Fibroblast of skin of right quadriceps (primary cell): ENCODE measurements around the gene GJB5.
"Not testable (repeated sequence)": the region's sequence is repeated elsewhere in the genome, so short reads cannot be mapped to it uniquely, and the experiment has no call there.

Experiments used
- DNase-seq: peaks from one replicate; pipeline ENCODE4 v3.0.0-alpha.2; 2013

The GJB5 gene

GRCh38 chr1:34746101-34746500 is 8.7 kb upstream of the GJB5 start:
- no peak for DNase-seq

DNA sequence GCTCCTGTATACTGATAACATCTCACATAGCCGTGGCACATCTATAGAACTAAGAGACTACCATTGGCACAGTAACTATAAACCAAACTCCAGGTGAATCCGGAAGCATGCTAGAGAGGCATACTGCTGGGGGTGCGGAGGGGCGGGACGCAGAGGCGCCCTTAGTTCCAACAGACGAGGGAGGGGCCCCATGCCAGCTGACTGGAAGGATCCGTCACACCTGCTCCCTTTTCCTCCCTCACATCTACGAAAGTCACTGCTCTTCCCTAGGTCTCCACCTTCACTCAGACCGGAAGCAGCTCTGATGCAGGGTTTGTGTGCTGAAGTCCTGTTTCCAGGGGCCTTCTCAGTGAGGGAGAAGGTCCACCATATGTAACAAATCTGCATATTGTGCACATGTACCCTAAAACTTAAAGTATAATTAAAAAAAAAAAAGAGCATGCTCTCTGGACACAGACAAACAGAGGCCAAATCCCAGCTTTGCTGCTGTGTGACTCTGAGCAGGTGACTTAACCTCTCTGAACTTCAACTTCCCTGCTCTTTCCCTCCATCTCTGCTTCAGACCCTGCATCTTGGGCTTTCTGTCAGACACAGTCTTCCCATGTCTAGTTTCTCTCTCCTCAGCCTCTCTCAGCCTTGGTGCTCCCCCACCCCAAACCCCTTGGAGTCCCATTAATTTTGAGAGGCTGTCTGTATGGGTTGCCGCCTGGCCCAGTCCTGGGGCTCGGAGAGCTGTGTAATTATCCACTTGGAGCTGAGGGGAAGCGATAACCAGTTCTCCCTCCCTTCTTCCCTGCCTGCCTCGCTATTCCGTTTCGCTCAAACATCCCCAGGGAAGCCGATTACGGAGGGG is 7.8 kb upstream of the GJB5 start:
- DNase-seq, result no peak

DNA sequence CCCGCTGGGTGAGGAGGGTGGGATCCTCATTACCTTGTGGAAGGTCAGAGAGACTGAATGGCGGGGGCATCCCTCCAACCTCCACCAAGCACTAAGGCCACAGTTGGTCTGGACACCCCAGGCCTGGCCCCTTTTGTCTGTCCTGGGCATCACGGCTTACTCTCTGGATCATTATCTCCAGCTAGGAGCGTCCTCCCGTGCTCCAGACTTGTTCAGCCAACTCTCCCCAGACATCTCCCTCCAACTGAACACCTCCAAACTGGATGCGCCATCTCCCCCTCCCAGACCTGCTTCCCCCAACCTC is 7.3 kb upstream of the GJB5 start:
- DNase-seq, result no peak

DNA sequence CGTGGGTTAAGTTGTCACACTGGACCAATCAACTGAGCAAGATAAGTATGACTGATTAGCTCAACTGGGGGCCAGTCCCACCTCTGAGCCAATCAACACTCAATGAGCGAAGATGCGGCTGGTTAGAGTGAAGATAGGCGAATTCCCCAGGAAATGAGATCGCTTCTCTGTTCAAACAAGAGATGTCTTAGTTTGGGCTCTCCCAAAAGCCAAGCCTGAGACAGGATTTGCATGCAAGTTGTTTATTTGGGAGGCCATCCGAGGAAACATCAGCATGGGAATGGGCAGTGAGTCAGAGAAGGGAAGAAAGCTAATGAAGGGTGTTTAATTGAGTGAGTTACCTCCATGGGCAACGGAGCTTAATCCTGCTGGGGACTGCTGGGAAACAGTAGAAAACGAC is 4.9 kb upstream of the GJB5 start:
- no peak for DNase-seq

GRCh38 chr1:34750610-34751009 is 4.2 kb upstream of the GJB5 start:
- no peak for DNase-seq

DNA sequence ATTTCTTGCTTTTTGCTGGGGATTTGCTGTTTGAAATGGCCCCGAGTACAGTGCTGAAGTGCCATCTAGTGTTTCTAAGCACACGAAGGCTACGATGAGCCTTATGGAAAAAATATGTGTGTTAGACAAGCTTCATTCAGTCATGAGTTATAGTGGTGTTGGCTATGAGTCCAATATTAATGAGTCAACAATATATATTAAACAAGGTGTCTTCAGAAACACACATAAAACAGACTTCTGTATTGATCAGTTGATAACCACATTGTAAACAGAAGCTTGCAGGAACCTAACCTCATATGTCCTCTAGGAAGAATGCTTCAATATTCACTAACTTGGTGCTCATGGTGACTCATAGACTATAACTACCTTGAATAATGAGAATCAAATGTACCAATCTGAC is 1.7 kb upstream of the GJB5 start:
- DNase-seq, result no peak

GRCh38 chr1:34755961-34756360 is 1.1 kb downstream of the GJB5 start:
- DNase-seq, result no peak

GRCh38 chr1:34757386-34757785 is 2.5 kb downstream of the GJB5 start:
- no peak for DNase-seq

- DNase-seq, result no peak
Observed at GRCh38 chr1:34758751-34759150, 3.9 kb downstream of the GJB5 start.

DNA sequence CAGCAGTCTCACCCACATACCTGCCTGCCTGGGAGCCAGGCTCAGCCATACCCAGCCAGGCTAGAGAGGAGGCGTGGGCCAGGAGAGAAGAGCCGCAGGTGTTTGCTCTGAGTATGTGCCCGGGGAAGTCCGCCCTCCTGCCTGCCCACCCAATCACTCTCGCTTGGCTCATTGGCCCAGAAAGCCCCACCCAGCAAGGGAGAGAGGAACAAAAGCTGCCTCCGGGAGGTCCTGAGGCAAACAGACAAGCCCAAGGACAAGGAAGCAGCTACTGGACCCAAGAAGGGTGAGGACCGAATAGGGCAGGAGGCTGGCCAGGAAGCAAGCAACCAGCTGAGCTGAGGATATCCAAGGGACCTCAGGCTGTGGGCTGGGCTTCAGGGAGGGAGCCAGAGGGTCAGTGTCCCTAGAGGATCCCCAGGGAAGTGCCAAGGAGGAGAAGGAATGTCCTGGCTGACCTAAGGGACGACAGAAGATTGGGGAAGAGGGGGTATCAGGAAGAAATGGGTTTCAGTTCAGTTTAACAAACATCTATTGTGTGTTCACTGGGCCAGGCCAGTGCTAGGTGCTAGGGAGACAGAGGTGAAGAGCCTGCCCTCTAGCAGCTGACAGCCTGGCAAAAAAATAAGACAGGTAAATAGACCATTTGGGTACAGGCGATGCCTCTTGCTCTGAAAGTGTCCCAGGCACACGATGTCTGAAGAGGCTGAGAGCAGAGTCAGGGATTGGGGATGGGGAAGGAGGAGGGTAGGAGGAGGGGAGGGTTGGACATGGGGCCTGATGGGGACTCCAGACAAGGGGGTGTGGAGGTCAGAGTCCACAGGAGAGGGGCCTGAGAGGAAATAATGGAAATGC is 4.9 kb downstream of the GJB5 start, which contains the start of gene GJB4:
TSS of gene GJB4 (plus strand) at position 238 of the 855 bp plus-strand sequence. CDS start 1,515 bp downstream, outside the sequence.
- DNase-seq, result no peak

GRCh38 chr1:34761176-34761761 is 6.4 kb downstream of the GJB5 start:
- no peak for DNase-seq

- no peak for DNase-seq
Observed at GRCh38 chr1:34761776-34762307, 7.0 kb downstream of the GJB5 start.

DNA sequence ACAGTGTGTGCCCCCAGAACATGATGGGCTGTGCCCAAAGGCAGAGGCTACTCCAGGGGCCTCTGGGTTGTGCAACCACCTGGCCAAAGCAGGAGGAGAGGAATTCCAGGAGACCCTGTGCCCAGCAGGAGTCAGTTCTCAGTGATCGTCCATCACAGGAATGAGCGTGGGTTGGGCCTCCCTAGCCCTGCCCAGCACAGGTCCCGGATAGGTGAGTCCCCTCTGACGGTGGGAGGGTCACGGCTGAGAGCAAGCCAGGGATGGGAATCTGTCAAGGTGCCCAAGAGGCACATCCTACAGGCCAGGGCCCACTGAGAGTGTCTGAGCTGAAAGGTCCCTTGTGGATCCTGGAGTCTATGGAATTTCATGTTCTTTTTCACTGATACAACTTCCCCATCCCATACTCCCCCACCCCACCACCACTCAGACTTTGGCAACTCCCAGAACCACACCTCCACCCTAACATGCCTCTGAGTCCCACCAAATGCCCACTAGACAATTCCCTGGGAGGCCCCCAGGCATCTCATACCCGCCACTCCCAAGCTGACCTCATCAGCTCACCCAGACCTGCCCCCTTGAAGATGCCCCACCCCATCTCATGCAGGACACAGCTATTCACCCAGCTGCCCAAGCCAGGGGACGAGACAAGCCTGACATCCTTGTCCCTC is 7.8 kb downstream of the GJB5 start:
- no peak for DNase-seq

DNA sequence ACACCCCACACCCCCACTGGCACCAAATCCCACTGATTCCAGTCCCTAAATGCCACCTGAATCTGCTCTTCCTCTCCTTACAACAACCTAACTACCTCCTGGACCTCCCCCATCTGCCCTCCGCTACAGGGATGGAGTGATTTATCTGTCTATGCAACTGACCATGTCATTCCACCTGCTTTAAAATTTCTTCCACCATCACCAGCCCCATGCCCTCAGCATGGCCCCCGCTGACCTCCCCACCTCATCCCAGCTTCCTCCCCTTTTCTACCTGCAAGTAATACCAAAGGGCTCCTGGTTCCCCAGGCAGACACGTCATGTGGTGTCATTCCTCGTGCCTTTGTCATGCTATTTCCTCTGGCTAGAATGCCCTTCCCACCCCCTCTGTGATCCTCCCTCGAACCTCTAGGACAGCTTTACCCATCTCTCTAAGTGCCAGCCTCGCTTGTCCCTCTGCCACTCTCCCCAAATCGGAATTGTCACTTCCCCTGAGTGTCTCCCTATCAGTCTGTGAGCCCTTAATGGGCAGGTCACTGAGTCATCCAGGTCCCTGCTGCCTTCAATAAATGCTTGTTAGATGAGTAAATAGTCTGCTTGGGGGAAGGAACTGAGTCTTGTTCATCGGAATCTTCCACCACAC is 8.4 kb downstream of the GJB5 start:
- peak; percentile 33 for DNase-seq

DNA sequence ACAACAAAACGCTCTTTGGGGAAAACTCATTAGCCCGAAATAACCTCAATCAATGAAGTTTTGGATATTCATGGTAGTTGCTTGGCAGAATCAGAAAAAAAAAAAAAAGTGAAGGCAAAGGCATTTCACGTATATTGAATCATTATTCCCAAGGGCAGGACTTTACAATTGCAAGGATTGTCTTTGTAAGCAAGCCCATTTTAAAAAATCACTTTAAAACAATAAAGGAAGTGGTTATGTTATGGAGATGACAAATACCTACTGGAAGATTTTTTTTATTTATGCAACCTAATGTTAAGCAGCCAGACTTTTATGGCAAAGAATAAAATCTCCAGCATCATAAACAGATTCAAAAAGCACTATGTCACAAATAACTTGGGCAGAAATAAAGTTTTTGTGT is 14.0 kb downstream of the GJB5 start:
- peak; percentile 5 for DNase-seq

- DNase-seq, result no peak
Observed at GRCh38 chr1:34770891-34771504, 16.2 kb downstream of the GJB5 start.

DNA sequence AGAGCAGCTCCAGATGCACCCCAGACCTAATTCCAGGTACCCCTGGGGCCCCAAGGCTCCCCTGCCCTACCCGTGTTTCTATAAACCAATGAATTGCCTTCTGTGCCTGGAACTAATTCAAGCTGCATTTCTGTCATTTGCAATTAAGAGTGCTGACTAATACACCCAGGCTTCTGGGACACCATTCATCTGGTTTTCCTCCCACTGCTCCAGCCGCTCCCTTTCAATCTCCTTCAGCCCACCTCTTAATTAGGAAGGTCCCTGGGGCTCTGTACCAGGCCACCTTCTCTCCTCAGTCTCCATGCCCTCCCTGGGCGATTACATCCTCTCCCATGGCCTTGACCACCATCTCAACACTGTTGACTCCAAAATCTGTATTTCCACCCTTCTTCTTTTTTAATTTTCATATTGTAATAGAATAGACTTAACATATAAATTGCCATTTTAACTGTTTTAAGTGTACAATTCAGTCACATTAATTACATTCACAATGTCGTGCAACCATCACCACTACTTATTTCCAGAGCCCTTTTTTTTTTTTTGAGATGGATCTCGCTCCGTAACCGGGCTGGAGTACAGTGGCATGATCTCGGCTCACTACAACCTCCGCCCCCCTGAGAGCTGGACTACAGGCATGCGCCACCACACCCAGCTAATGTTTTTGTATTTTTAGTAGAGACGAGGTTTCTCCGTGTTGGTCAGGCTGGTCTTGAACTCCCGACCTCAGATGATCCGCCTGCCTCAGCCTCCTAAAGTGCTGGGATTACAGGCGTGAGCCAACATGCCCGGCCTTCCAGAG is 16.9 kb downstream of the GJB5 start:
- DNase-seq, result no peak

DNA sequence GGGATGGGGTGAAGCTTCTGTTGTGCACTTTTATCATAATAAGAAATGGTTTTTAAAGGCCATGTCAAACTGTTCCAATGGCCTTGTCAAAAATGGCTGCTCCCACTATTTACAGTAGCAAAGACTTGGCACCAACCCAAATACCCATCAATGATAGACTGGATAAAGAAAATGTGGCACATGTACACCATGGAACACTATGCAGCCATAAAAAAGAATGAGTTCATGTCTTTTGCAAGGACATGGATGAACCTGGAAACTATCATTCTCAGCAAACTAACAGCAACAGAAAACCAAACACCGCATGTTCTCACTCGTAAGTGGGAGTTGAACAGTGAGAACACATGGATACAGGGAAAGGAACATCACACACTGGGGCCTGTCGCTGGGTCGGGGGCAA is 18.3 kb downstream of the GJB5 start:
- DNase-seq, result not testable (repeated sequence)

DNA sequence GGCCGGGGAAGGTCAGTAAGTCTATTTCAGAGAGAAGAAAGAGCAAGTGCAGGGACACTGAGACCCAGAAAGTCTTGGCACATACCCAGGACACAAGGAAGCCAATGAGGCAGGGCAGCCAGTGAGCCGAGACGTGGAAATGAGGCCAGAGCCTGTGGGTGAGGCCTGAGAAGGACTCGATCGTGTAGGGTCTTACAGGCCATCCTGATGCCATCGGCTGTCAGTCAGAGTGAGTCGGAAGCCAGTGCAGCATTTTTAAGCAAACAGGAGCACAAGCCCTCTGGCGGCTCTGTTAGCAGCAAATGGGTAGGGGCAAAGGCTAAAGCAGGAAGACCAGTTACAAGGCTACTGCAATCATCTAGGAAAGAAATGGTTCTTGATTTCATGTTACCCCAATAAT is 20.1 kb downstream of the GJB5 start:
- no peak for DNase-seq

GRCh38 chr1:34776911-34777310 is 22.1 kb downstream of the GJB5 start:
- no peak for DNase-seq
